ENCODE results near the gene F2RL1.

DNA sequence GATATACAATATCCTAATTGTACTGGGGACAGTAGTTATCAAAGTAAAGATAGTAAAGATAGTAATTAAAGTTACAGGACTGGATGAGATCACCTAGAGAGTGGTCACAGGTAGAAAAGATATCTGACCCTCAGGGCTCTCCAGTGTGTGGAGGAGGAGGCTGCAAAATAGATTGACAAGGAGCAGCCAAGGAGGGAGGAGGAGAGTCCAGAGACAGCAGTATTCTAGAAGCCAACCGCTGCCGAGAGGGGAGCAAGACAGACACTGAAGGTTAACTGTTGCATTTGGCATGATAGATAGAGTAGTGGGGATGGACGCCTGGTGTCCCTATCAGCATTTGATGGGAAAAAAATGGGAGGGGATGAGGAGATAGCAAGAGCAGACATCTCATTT lies 17.0 kb upstream of the F2RL1 start:
- TF ChIP-seq FOXJ3 (CRISPR knock-in tag; IDR thresholded peaks at IDR 0.05; ENCODE audit: borderline replicate concordance): no peak
- no peak for TF ChIP-seq ZNF232 (CRISPR knock-in tag; IDR thresholded peaks at IDR 0.05)
- no peak for TF ChIP-seq USF2 (CRISPR knock-in tag; IDR thresholded peaks at IDR 0.05)
- TF ChIP-seq CTCF (IDR thresholded peaks at IDR 0.05): no peak
- TF ChIP-seq FOXK1 (CRISPR knock-in tag; IDR thresholded peaks at IDR 0.05): no peak
- no peak for TF ChIP-seq MLX (CRISPR knock-in tag; IDR thresholded peaks at IDR 0.05)
- TF ChIP-seq, protein P1, sequence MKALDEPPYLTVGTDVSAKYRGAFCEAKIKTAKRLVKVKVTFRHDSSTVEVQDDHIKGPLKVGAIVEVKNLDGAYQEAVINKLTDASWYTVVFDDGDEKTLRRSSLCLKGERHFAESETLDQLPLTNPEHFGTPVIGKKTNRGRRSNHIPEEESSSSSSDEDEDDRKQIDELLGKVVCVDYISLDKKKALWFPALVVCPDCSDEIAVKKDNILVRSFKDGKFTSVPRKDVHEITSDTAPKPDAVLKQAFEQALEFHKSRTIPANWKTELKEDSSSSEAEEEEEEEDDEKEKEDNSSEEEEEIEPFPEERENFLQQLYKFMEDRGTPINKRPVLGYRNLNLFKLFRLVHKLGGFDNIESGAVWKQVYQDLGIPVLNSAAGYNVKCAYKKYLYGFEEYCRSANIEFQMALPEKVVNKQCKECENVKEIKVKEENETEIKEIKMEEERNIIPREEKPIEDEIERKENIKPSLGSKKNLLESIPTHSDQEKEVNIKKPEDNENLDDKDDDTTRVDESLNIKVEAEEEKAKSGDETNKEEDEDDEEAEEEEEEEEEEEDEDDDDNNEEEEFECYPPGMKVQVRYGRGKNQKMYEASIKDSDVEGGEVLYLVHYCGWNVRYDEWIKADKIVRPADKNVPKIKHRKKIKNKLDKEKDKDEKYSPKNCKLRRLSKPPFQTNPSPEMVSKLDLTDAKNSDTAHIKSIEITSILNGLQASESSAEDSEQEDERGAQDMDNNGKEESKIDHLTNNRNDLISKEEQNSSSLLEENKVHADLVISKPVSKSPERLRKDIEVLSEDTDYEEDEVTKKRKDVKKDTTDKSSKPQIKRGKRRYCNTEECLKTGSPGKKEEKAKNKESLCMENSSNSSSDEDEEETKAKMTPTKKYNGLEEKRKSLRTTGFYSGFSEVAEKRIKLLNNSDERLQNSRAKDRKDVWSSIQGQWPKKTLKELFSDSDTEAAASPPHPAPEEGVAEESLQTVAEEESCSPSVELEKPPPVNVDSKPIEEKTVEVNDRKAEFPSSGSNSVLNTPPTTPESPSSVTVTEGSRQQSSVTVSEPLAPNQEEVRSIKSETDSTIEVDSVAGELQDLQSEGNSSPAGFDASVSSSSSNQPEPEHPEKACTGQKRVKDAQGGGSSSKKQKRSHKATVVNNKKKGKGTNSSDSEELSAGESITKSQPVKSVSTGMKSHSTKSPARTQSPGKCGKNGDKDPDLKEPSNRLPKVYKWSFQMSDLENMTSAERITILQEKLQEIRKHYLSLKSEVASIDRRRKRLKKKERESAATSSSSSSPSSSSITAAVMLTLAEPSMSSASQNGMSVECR (CRISPR knock-in tag; IDR thresholded peaks at IDR 0.05; ENCODE audit: borderline replicate concordance): no peak
